ENCODE measurements around the gene HIF1A.

- TF ChIP-seq POLR2A (IDR thresholded peaks at IDR 0.05) = no peak
- TF ChIP-seq, protein P1, sequence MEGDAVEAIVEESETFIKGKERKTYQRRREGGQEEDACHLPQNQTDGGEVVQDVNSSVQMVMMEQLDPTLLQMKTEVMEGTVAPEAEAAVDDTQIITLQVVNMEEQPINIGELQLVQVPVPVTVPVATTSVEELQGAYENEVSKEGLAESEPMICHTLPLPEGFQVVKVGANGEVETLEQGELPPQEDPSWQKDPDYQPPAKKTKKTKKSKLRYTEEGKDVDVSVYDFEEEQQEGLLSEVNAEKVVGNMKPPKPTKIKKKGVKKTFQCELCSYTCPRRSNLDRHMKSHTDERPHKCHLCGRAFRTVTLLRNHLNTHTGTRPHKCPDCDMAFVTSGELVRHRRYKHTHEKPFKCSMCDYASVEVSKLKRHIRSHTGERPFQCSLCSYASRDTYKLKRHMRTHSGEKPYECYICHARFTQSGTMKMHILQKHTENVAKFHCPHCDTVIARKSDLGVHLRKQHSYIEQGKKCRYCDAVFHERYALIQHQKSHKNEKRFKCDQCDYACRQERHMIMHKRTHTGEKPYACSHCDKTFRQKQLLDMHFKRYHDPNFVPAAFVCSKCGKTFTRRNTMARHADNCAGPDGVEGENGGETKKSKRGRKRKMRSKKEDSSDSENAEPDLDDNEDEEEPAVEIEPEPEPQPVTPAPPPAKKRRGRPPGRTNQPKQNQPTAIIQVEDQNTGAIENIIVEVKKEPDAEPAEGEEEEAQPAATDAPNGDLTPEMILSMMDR (IDR thresholded peaks at IDR 0.05 in 8 of 11, conservative IDR thresholded peaks at IDR 0.05 in 3 of 11) = no peak
These were observed 43.8 kb downstream of the HIF1A start for GRCh38 chr14:61739133-61739532.

Measured in spleen (tissue), 7 donors.